ENCODE results near the gene KAT2A.

Gene KAT2A

DNA sequence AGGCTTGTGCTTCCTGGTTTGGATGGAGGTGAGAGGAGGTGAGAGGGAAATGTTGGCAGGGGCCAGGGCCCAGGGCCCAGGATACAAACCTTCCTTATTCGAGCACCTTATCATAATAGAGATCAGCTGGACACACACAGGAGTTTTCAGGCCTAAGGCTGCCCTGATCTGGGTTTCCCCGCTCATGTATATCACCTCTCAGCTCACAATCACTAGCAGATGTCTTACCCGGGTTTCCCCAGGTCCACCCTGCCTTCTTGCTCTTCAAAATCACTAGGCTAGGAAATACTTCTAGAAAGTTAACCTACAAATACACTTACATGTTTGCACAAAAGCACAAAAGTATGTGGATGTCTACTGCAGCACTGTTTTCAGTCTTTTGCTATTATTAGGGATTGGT is 5.7 kb upstream of the KAT2A start:
- no peak for ATAC-seq
- Mint-ChIP-seq H3K27me3 (no peaks in the 10 kb centered on the region), H3K4me3 (no peak overlapping the region), H3K27ac (no peak overlapping the region), H3K4me1 (peaks cover 17% of the 10 kb centered on the region), H3K36me3 (peaks cover 77% of the 10 kb centered on the region), H3K9me3 (no peaks in the 10 kb centered on the region)

DNA sequence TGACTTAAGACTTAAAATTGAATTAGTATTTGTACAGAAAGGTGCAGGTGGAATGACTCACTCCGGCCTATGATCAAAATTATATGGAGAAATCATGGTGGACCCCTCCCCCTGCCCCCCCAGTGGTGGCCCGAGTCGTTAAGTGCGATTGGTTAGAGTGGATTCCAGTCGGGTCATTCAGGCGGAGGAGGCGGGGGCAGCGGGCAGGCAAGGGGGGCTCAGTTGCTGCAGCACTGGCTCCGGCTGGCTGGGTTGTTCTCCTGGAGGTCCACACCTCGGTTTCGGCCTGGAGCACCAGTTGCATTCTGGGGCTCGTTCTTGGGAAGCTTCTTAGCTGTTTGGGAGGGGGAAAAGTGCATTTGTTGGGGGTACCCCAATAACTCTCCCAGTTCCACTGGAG is 4.4 kb upstream of the KAT2A start:
- Mint-ChIP-seq H3K4me1 (peaks cover 11% of the 10 kb centered on the region), H3K27ac (peak overlapping the region; percentile 44), H3K9me3 (no peaks in the 10 kb centered on the region), H3K36me3 (peaks cover 67% of the 10 kb centered on the region), H3K4me3 (no peak overlapping the region), H3K27me3 (no peaks in the 10 kb centered on the region)
- no peak for ATAC-seq

GRCh38 chr17:42124256-42124655 is 3.1 kb upstream of the KAT2A start:
- no peaks in the 10 kb centered on the region for H3K27me3 Mint-ChIP-seq
- H3K9me3 Mint-ChIP-seq = no peaks in the 10 kb centered on the region
- no peak overlapping the region for H3K27ac Mint-ChIP-seq
- H3K4me1 Mint-ChIP-seq = peaks cover 14% of the 10 kb centered on the region
- H3K4me3 Mint-ChIP-seq = no peak overlapping the region
- peaks cover 54% of the 10 kb centered on the region for H3K36me3 Mint-ChIP-seq
- ATAC-seq = no peak

DNA sequence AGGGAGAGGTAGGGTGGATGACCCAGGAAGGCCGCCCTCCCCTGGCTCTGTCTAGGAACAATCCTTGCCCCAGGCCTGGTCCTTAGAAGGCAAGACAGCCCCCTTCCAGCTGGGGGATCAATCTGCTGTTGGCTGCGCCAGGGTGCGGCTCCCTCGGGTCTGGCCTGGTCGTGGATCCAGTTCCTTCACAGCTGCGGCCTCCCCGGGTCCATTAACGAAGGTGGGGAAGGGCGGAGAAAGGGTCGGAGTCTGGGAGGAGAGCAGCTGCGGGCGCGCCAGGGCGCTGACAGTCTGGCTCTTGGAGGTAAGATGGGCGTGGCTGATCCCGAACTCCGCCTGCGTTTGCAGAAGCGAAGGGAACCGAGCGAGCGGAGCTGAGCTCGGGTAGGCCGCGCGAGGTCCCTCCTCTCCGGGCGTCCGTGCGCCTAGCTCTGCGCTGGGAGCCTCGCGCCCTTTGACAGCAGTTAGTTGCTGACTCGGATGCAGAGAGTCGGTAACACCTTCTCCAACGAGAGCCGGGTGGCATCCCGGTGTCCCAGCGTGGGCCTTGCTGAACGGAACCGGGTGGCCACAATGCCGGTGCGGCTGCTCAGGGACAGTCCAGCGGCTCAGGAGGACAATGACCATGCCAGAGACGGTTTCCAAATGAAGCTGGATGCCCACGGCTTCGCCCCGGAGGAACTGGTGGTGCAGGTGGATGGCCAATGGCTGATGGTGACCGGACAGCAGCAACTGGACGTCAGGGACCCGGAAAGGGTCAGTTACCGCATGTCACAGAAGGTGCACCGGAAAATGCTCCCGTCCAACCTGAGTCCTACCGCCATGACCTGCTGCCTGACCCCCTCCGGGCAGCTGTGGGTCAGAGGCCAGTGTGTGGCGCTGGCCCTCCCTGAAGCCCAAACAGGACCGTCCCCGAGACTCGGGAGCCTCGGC is 1.5 kb upstream of the KAT2A start, which contains the start of gene HSPB9:
TSS of gene HSPB9 (plus strand) at position 434 of the 933 bp plus-strand sequence. CDS start at position 481, 47 bp downstream.
- Mint-ChIP-seq H3K27ac (no peak within 1 kb of the TSS), H3K4me1 (peaks cover 26% of the 10 kb centered on the region), H3K36me3 (peaks cover 49% of the 10 kb centered on the region), H3K9me3 (no peaks in the 10 kb centered on the region), H3K4me3 (peak within 1 kb of the TSS; percentile 67), H3K27me3 (no peaks in the 10 kb centered on the region)
- ATAC-seq = no peak

DNA sequence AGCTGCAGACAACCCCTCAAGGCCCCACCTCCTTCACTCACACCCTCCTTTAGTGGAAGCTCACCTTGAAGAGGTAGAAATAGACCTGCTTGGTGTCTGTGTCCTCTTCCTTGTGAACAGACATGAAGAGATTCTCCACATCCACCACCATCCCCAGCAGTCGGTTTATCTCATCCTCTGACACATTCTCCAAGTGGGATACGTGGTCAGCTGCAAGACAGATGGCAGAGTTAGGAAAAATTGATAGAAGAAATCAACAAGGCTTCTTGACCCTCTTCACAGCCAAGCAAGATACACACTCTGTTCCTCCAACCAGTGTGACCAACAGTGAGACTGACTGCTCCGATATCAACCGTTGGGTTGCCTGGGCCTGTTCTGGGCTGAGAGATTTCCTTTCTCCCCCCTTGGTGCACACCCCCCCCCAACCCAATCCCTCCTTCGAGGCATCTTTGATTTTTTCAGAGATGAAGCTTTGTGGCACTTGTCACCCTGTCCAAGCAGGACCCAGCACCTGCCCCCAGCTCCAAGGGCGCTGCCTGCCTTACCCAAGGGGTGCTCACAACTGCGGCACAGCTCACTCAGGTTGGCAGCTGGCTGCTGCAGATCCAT is 902 bp downstream of the KAT2A start:
- H3K4me1 Mint-ChIP-seq = peaks cover 50% of the 10 kb centered on the region
- peak overlapping the region; percentile 45 for H3K4me3 Mint-ChIP-seq
- peaks cover 39% of the 10 kb centered on the region for H3K36me3 Mint-ChIP-seq
- no peak for ATAC-seq
- H3K27me3 Mint-ChIP-seq = no peaks in the 10 kb centered on the region
- H3K27ac Mint-ChIP-seq = no peak overlapping the region
- H3K9me3 Mint-ChIP-seq = no peaks in the 10 kb centered on the region

GRCh38 chr17:42119301-42119700 is 1.9 kb downstream of the KAT2A start:
- H3K27me3 Mint-ChIP-seq = no peaks in the 10 kb centered on the region
- no peak for ATAC-seq
- no peaks in the 10 kb centered on the region for H3K9me3 Mint-ChIP-seq
- no peak overlapping the region for H3K4me3 Mint-ChIP-seq
- peaks cover 36% of the 10 kb centered on the region for H3K36me3 Mint-ChIP-seq
- H3K27ac Mint-ChIP-seq = no peak overlapping the region
- peaks cover 60% of the 10 kb centered on the region for H3K4me1 Mint-ChIP-seq

- no peaks in the 10 kb centered on the region for H3K27me3 Mint-ChIP-seq
- ATAC-seq = no peak
- H3K4me1 Mint-ChIP-seq = peaks cover 67% of the 10 kb centered on the region
- H3K27ac Mint-ChIP-seq = no peak overlapping the region
- H3K36me3 Mint-ChIP-seq = peaks cover 34% of the 10 kb centered on the region
- no peaks in the 10 kb centered on the region for H3K9me3 Mint-ChIP-seq
- H3K4me3 Mint-ChIP-seq = no peak overlapping the region
These were observed 2.6 kb downstream of the KAT2A start for GRCh38 chr17:42118545-42118944.

GRCh38 chr17:42118126-42118510 is 3.0 kb downstream of the KAT2A start:
- Mint-ChIP-seq H3K4me1 (peaks cover 70% of the 10 kb centered on the region), H3K27me3 (no peaks in the 10 kb centered on the region), H3K27ac (peak overlapping the region; percentile 90), H3K36me3 (peaks cover 34% of the 10 kb centered on the region), H3K4me3 (no peak overlapping the region), H3K9me3 (no peaks in the 10 kb centered on the region)
- no peak for ATAC-seq

- Mint-ChIP-seq H3K4me1 (peaks cover 76% of the 10 kb centered on the region), H3K27me3 (no peaks in the 10 kb centered on the region), H3K9me3 (no peaks in the 10 kb centered on the region), H3K4me3 (no peak overlapping the region), H3K27ac (peak overlapping the region; percentile 90), H3K36me3 (peaks cover 34% of the 10 kb centered on the region)
- no peak for ATAC-seq
These were observed 3.6 kb downstream of the KAT2A start for GRCh38 chr17:42117397-42118125.

GRCh38 chr17:42116705-42117396 is 4.3 kb downstream of the KAT2A start:
- peaks cover 28% of the 10 kb centered on the region for H3K36me3 Mint-ChIP-seq
- H3K4me3 Mint-ChIP-seq = no peak overlapping the region
- H3K27ac Mint-ChIP-seq = peak overlapping the region; percentile 90
- no peaks in the 10 kb centered on the region for H3K9me3 Mint-ChIP-seq
- H3K4me1 Mint-ChIP-seq = peaks cover 83% of the 10 kb centered on the region
- ATAC-seq = peak; percentile 62
- no peaks in the 10 kb centered on the region for H3K27me3 Mint-ChIP-seq

DNA sequence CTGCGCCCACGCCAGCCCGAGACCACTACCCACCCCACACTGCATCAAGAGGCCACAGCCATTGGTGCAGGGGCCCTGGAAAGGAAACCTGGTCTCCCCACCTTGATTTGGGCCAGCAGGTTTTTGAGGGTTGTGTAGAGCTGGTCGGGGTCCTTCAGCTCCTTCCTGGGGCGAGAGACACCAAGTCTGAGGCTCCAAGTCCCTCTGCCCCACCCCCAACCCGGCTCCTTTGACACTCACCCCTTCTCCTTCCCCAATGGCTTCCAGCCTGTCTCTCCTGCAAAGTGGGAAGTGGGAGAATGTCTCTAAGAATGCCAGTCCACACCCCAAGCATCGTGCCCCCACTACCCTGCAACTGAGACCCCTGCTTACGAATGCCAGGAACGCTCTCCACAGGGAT is 7.0 kb downstream of the KAT2A start:
- peak overlapping the region; percentile 90 for H3K27ac Mint-ChIP-seq

DNA sequence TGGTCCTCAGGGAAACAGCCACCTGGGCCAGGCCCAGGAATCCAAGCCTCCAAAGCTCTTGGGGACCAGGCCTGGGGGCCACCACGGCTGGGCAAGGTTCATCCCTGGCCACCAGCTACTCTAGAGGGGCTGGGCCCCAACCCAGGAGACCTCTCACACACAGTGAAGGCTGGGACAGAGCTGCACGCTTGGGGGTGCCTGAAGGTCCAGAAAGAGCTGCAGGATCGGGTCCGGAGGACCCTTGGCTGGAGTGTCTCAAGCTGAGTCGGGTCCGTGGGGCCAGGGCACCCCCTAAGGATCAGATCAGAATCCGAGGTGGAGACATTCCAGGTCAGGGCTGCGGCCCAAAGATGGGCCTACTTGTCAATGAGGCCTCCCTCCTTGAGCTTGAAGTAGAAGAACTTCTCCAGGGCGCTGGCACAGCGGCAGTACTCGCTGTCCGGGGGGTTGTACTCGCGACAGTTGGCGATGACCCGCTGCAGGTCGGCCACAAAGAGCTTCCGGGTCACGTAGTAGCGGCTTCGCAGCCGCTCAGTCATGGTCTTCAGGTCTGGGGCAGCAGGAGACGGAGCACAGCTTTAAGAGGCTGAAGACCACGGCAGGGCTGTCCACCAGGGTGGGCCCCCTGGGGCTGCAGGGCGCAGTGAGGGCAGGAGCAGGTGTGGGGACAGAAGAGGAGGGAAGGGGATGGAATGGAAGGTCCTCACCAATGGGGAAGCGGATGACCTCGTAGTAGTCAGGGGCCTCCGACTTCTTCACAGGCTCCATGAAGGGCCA is 7.7 kb downstream of the KAT2A start:
- H3K27me3 Mint-ChIP-seq = no peaks in the 10 kb centered on the region
- ATAC-seq = no peak
- H3K27ac Mint-ChIP-seq = peak overlapping the region; percentile 90
- H3K4me1 Mint-ChIP-seq = peaks cover 83% of the 10 kb centered on the region
- H3K4me3 Mint-ChIP-seq = no peak overlapping the region
- H3K9me3 Mint-ChIP-seq = no peaks in the 10 kb centered on the region
- peaks cover 28% of the 10 kb centered on the region for H3K36me3 Mint-ChIP-seq

More for the DNA sequence above, 7.0 kb downstream of the KAT2A start:
- no peaks in the 10 kb centered on the region for H3K9me3 Mint-ChIP-seq
- H3K4me3 Mint-ChIP-seq = no peak overlapping the region
- peaks cover 85% of the 10 kb centered on the region for H3K4me1 Mint-ChIP-seq
- no peak for ATAC-seq
- peaks cover 33% of the 10 kb centered on the region for H3K36me3 Mint-ChIP-seq
- H3K27me3 Mint-ChIP-seq = no peaks in the 10 kb centered on the region

GRCh38 chr17:42112552-42113176 is 8.5 kb downstream of the KAT2A start, which contains the start of gene DHX58:
TSS of gene DHX58 (minus strand) at chr17:42112714. CDS start at chr17:42111892, 822 bp downstream.
- Mint-ChIP-seq H3K4me3 (peak within 1 kb of the TSS; percentile 71), H3K27ac (peak within 1 kb of the TSS; percentile 90), H3K27me3 (no peaks in the 10 kb centered on the region), H3K36me3 (peaks cover 23% of the 10 kb centered on the region), H3K9me3 (no peaks in the 10 kb centered on the region), H3K4me1 (peaks cover 84% of the 10 kb centered on the region)
- ATAC-seq = peak; percentile 86
